ENCODE results near the gene AKR1C4. TPM values are rescaled to one million over a fixed set of nuclear protein-coding genes. Genes with fewer than 3 reads are reported as not detected.

AKR1C4 gene
- total and polyA plus RNA-seq, 4 donors: 3.2 to 260 (median 129) TPM

DNA sequence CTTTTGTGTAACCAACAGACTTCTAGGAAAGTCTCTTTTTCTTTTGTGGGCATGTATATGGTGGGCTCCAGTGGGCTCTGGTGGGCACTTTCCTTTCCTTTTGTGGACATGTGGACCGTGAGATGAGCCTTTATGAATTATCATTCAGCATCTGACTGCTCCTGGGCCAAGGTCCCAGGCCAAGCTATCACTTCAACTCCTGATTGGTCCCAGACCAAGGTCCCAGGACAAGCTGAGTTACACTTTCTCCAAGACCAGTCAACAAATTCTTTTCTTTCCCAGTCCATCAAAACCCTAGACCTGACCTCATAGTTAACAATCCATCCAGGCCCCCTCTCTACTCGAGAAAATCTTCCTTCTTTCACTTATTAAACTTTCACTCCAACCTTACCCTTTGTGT is 12.7 kb upstream of the AKR1C4 start:
- TF ChIP-seq, protein P1, sequence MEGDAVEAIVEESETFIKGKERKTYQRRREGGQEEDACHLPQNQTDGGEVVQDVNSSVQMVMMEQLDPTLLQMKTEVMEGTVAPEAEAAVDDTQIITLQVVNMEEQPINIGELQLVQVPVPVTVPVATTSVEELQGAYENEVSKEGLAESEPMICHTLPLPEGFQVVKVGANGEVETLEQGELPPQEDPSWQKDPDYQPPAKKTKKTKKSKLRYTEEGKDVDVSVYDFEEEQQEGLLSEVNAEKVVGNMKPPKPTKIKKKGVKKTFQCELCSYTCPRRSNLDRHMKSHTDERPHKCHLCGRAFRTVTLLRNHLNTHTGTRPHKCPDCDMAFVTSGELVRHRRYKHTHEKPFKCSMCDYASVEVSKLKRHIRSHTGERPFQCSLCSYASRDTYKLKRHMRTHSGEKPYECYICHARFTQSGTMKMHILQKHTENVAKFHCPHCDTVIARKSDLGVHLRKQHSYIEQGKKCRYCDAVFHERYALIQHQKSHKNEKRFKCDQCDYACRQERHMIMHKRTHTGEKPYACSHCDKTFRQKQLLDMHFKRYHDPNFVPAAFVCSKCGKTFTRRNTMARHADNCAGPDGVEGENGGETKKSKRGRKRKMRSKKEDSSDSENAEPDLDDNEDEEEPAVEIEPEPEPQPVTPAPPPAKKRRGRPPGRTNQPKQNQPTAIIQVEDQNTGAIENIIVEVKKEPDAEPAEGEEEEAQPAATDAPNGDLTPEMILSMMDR (IDR thresholded peaks at IDR 0.05; ENCODE audit: low read depth, low read length, missing input control): no peak
- TF ChIP-seq HNF4A (conservative IDR thresholded peaks at IDR 0.05): peak in 1 of 2 donors; percentile 22
- peaks cover 0 to 5% (median 1%) of the 10 kb centered on the region in 4 donors for H3K36me3 ChIP-seq (ENCODE audit: control insufficient read depth in 4 of 4, insufficient read depth in 3 of 4, low read depth in 1 of 4, low read length in 3 of 4)
- H3K9ac ChIP-seq (ENCODE audit: low read depth in 1 of 2, low read length in 2 of 2): peak overlapping the region; percentile 80 to 99
- peak overlapping the region; percentile 59 to 90 (median 67) for H3K4me3 ChIP-seq (ENCODE audit: low read depth in 1 of 3, low read length in 3 of 3)
- H3K27me3 ChIP-seq (ENCODE audit: control insufficient read depth in 4 of 4, insufficient read depth in 4 of 4, low read length in 3 of 4): no peaks in the 10 kb centered on the region
- no peak for DNase-seq (ENCODE audit: low spot score)
- no peaks in the 10 kb centered on the region for H3K9me3 ChIP-seq (ENCODE audit: control insufficient read depth in 4 of 4, low read length in 3 of 4)
- 27% methylated on average over 2 of the region's 2 CpGs for WGBS
- H3K27ac ChIP-seq (ENCODE audit: low read depth in 1 of 2, low read length in 2 of 2): peak overlapping the region; percentile 66 to 79
- H3K4me1 ChIP-seq (ENCODE audit: control insufficient read depth in 4 of 4, insufficient read depth in 4 of 4, low read length in 3 of 4): peaks cover 3 to 48% (median 30%) of the 10 kb centered on the region in 4 donors

DNA sequence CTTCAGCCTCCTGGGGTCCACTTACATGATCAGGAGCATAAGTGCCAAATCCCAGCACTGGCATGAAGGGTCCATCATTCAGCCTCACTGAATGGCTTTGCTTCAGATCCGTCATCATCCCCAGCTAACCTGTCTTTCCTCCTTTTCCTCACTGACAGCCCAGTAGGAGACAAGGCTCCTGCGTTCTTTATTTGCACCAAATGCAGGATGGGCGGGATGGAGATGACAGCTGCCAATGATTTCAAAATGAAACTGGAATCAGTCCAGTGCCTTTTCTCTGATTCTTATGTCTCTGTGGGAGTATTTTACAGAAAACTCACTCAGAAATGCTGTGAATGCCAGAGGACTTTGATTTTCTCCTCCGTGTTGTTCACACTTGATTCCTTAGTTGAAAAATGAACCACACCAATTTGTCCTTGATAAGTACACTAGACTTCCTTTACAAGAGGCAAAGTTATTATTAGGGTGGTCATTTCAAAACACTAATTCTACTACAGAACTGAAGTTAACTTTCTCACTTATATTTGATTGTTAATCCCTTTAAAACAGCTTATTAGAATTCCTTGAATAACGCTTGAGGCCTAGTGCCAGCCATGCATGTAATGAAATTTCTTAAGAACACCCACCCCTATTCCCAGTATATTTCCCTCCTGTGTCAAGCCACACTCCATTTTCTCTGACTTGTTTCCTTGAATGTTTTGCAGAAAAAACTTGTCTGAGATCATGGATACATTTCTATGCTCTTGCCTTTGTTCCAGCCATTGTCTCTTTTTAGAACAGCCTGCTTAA is 11.5 kb upstream of the AKR1C4 start, which contains the start of gene AKR1C8:
Gene AKR1C8 (minus strand): TSS at position 164 of the 789 bp plus-strand sequence. CDS start 46 bp downstream, at position 118.
- no peak for DNase-seq (ENCODE audit: low spot score)
- H3K36me3 ChIP-seq (ENCODE audit: control insufficient read depth in 4 of 4, insufficient read depth in 3 of 4, low read depth in 1 of 4, low read length in 3 of 4): peaks cover 0 to 3% (median 1%) of the 10 kb centered on the region in 4 donors
- TF ChIP-seq YY1 (IDR thresholded peaks at IDR 0.05) (peak; percentile 48), MAX (IDR thresholded peaks at IDR 0.05) (no peak), TAF1 (conservative IDR thresholded peaks at IDR 0.05) (peak; percentile 62), NR2F2 (IDR thresholded peaks at IDR 0.05) (no peak), REST (IDR thresholded peaks at IDR 0.05) (peak; percentile 92), GABPA (IDR thresholded peaks at IDR 0.05 in 1 of 2, conservative IDR thresholded peaks at IDR 0.05 in 1 of 2) (no peak), EGR1 (IDR thresholded peaks at IDR 0.05; ENCODE audit: low read depth in 2 of 2) (no peak), FOXA2 (IDR thresholded peaks at IDR 0.05) (peak; percentile 13), JUND (IDR thresholded peaks at IDR 0.05) (peak in 1 of 2 donors; percentile 36), SP1 (IDR thresholded peaks at IDR 0.05) (no peak), ATF3 (IDR thresholded peaks at IDR 0.05) (peak; percentile 11), FOXA1 (IDR thresholded peaks at IDR 0.05) (no peak), RAD21 (IDR thresholded peaks at IDR 0.05) (peak; percentile 27 to 62), RXRA (IDR thresholded peaks at IDR 0.05) (peak; percentile 32 to 60), HNF4A (conservative IDR thresholded peaks at IDR 0.05) (peak; percentile 39 to 62), HNF4G (IDR thresholded peaks at IDR 0.05) (no peak)
- TF ChIP-seq, protein P2, sequence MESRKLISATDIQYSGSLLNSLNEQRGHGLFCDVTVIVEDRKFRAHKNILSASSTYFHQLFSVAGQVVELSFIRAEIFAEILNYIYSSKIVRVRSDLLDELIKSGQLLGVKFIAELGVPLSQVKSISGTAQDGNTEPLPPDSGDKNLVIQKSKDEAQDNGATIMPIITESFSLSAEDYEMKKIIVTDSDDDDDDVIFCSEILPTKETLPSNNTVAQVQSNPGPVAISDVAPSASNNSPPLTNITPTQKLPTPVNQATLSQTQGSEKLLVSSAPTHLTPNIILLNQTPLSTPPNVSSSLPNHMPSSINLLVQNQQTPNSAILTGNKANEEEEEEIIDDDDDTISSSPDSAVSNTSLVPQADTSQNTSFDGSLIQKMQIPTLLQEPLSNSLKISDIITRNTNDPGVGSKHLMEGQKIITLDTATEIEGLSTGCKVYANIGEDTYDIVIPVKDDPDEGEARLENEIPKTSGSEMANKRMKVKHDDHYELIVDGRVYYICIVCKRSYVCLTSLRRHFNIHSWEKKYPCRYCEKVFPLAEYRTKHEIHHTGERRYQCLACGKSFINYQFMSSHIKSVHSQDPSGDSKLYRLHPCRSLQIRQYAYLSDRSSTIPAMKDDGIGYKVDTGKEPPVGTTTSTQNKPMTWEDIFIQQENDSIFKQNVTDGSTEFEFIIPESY (IDR thresholded peaks at IDR 0.05): no peak
- TF ChIP-seq, protein P1 (IDR thresholded peaks at IDR 0.05; ENCODE audit: low read depth, low read length, missing input control): no peak
- peak within 1 kb of the TSS; percentile 59 to 90 (median 67) for H3K4me3 ChIP-seq (ENCODE audit: low read depth in 1 of 3, low read length in 3 of 3)
- H3K9me3 ChIP-seq (ENCODE audit: control insufficient read depth in 4 of 4, low read length in 3 of 4): no peaks in the 10 kb centered on the region
- peak within 1 kb of the TSS; percentile 66 to 79 for H3K27ac ChIP-seq (ENCODE audit: low read depth in 1 of 2, low read length in 2 of 2)
- H3K27me3 ChIP-seq (ENCODE audit: control insufficient read depth in 4 of 4, insufficient read depth in 4 of 4, low read length in 3 of 4): no peaks in the 10 kb centered on the region
- peaks cover 3 to 49% (median 30%) of the 10 kb centered on the region in 4 donors for H3K4me1 ChIP-seq (ENCODE audit: control insufficient read depth in 4 of 4, insufficient read depth in 4 of 4, low read length in 3 of 4)
- H3K9ac ChIP-seq (ENCODE audit: low read depth in 1 of 2, low read length in 2 of 2): peak within 1 kb of the TSS; percentile 80 to 99
- 45% methylated on average over 5 of the region's 5 CpGs for WGBS
